ENCODE results near the gene MITF. TPM values are rescaled to one million over a fixed set of nuclear protein-coding genes. Genes with fewer than 3 reads are reported as not detected.

The MITF gene
- total RNA-seq, 4 donors from 2014 or later = 12.2 to 20.9 (median 17.1) TPM

GRCh38 chr3:69848113-69848512 is 108.8 kb downstream of the MITF start:
- TF ChIP-seq CTCF (IDR thresholded peaks at IDR 0.05) (no peak), EP300 (IDR thresholded peaks at IDR 0.05; ENCODE audit: low read depth) (no peak), POLR2AphosphoS5 (IDR thresholded peaks at IDR 0.05) (no peak), POLR2A (IDR thresholded peaks at IDR 0.05) (no peak)
- no peak overlapping the region for H3K4me3 ChIP-seq
- H3K9me3 ChIP-seq = no peaks in the 10 kb centered on the region
- H3K27ac ChIP-seq = no peak overlapping the region
- no peaks in the 10 kb centered on the region for H3K36me3 ChIP-seq
- WGBS, 2 donors (ENCODE audit: low coverage in 1 of 2) = 60 to 70% methylated on average over 3 of the region's 3 CpGs
- in situ Hi-C loops (cut with MboI; ENCODE audit: low pct_ligation_motif_present in 1 of 4, low pct_unique_long_range_greater_than_20kb in 1 of 4, low sequenced_read_pairs in 3 of 4) (no loop called here), intact Hi-C loops (cut with DNase I; ENCODE audit: low total_unique reads) (no loop called here)
- H3K27me3 ChIP-seq = no peaks in the 10 kb centered on the region
- no peak for DNase-seq
- H3K4me1 ChIP-seq = no peaks in the 10 kb centered on the region

DNA sequence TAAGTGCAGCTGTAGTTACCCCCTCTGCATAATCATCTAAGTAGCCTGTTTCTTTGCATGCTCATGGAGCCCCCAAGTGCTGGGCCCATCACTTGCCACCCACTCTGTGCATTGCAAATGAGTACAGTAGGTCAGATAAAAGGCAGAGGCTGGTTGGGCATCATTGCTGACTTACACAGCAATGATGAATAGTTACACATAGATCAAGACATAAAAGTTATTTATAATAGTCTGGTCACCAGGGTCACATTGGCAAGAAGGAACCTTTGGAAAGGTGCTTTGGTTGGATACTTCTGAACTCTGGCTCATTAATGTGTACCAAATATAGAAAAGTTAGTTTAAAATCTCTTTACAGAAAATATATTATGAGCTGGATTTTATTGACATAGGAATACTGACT is 111.6 kb downstream of the MITF start:
- H3K9me3 ChIP-seq = no peaks in the 10 kb centered on the region
- no peak for TF ChIP-seq POLR2AphosphoS5 (IDR thresholded peaks at IDR 0.05)
- TF ChIP-seq POLR2A (IDR thresholded peaks at IDR 0.05) = no peak
- TF ChIP-seq EP300 (IDR thresholded peaks at IDR 0.05; ENCODE audit: low read depth) = no peak
- TF ChIP-seq CTCF (IDR thresholded peaks at IDR 0.05) = no peak
- H3K4me1 ChIP-seq = peaks cover 0 to 7% (median 0%) of the 10 kb centered on the region in 4 donors
- DNase-seq = no peak
- no peaks in the 10 kb centered on the region for H3K36me3 ChIP-seq
- in situ Hi-C loops (cut with MboI; ENCODE audit: low pct_ligation_motif_present in 1 of 4, low pct_unique_long_range_greater_than_20kb in 1 of 4, low sequenced_read_pairs in 3 of 4) = no loop called here
- H3K27me3 ChIP-seq = no peaks in the 10 kb centered on the region
- intact Hi-C loops (cut with DNase I; ENCODE audit: low total_unique reads) = no loop called here
- no peak overlapping the region for H3K4me3 ChIP-seq
- H3K27ac ChIP-seq = no peak overlapping the region

GRCh38 chr3:69853027-69853426 is 113.8 kb downstream of the MITF start:
- no peak for DNase-seq
- H3K4me3 ChIP-seq = no peak overlapping the region
- H3K4me1 ChIP-seq = peaks cover 0 to 23% (median 0%) of the 10 kb centered on the region in 4 donors
- no peak overlapping the region for H3K27ac ChIP-seq
- 38 to 70% methylated on average over 2 to 3 of the region's 3 CpGs for WGBS, 2 donors (ENCODE audit: low coverage in 1 of 2)
- intact Hi-C loops (cut with DNase I; ENCODE audit: low total_unique reads) = no loop called here
- H3K9me3 ChIP-seq = no peaks in the 10 kb centered on the region
- H3K36me3 ChIP-seq = no peaks in the 10 kb centered on the region
- TF ChIP-seq POLR2A (IDR thresholded peaks at IDR 0.05) (no peak), POLR2AphosphoS5 (IDR thresholded peaks at IDR 0.05) (no peak), EP300 (IDR thresholded peaks at IDR 0.05; ENCODE audit: low read depth) (no peak), CTCF (IDR thresholded peaks at IDR 0.05) (no peak)
- no peaks in the 10 kb centered on the region for H3K27me3 ChIP-seq
- in situ Hi-C loops (cut with MboI; ENCODE audit: low pct_ligation_motif_present in 1 of 4, low pct_unique_long_range_greater_than_20kb in 1 of 4, low sequenced_read_pairs in 3 of 4) = no loop called here

DNA sequence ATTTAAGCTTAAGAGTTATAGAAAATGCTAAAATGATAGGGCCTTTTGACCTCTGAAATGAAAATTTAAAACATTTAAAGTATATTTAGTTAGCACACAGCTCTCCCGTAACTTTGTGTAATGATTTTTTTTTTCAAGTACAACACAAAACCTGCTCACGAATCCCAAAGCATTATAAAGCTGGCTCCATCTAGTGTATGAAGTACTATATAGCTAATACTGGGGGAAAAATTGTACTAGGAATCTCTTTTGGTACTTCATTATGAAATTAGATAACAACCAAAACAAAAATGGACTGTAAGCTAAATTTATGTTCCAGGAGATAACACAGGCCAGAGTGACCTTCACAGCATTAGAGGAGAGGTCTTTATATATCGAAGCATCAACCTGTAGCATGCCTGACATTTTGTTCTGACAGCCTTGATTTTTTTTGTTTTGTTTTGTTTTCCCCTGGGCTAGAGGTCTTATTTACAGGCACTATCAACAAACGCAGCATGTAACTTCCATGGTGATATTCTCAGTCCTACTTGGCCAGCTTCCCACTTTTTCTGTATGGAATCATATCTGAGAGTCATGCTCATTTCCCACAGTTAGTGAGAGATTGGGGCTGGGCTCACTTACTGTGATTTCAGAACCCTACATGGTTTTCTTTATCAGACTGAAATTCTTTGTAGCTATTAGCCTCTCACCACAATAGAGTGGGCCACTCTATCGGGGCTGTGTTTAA is 116.3 kb downstream of the MITF start:
- intact Hi-C loops (cut with DNase I; ENCODE audit: low total_unique reads) = no loop called here
- 32 to 50% methylated on average over 5 of the region's 5 CpGs for WGBS, 2 donors (ENCODE audit: low coverage in 1 of 2)

More for the DNA sequence above, 116.3 kb downstream of the MITF start:
- Histone ChIP-seq H3K36me3 (no peaks in the 10 kb centered on the region), H3K27me3 (no peaks in the 10 kb centered on the region), H3K4me1 (peaks cover 0 to 23% (median 0%) of the 10 kb centered on the region in 4 donors), H3K4me3 (no peak overlapping the region), H3K9me3 (no peaks in the 10 kb centered on the region), H3K27ac (no peak overlapping the region)
- DNase-seq = no peak
- no peak for TF ChIP-seq POLR2AphosphoS5 (IDR thresholded peaks at IDR 0.05)
- TF ChIP-seq POLR2A (IDR thresholded peaks at IDR 0.05) = no peak
- TF ChIP-seq CTCF (IDR thresholded peaks at IDR 0.05) = peak in 1 of 5 experiments; percentile 21
- TF ChIP-seq EP300 (IDR thresholded peaks at IDR 0.05; ENCODE audit: low read depth) = no peak
- in situ Hi-C loops (cut with MboI; ENCODE audit: low pct_ligation_motif_present in 1 of 4, low pct_unique_long_range_greater_than_20kb in 1 of 4, low sequenced_read_pairs in 3 of 4) = no loop called here
